ENCODE results near the gene ASIC2. TPM values are rescaled to one million over a fixed set of nuclear protein-coding genes. Genes with fewer than 3 reads are reported as not detected.
A peak's percentile ranks its signal among the peaks of the same experiment; 100 is the strongest.

The ASIC2 gene
- total RNA-seq, 1 donor from 2014 or later, result 0.30 TPM

DNA sequence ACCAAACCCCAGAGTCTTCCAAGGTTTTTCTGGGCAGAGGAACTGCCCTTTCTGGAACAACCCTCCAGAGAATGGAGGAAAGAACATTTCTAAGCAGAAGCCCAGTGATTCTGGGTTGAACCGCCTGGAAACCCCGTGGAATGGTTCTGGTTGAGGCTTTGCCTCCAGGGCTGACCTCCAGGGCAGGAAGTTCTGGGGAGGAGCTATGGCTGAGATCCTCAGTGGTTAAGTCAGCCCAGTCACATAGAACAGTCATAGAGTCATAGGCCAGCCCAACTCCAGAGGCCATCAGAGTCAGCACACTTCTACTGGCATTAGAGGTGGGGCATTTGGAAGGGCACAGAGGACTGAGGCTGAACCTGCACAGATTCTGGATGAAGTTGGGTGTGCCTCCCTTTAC, 235.5 kb downstream of the ASIC2 start:
- no peak for DNase-seq

DNA sequence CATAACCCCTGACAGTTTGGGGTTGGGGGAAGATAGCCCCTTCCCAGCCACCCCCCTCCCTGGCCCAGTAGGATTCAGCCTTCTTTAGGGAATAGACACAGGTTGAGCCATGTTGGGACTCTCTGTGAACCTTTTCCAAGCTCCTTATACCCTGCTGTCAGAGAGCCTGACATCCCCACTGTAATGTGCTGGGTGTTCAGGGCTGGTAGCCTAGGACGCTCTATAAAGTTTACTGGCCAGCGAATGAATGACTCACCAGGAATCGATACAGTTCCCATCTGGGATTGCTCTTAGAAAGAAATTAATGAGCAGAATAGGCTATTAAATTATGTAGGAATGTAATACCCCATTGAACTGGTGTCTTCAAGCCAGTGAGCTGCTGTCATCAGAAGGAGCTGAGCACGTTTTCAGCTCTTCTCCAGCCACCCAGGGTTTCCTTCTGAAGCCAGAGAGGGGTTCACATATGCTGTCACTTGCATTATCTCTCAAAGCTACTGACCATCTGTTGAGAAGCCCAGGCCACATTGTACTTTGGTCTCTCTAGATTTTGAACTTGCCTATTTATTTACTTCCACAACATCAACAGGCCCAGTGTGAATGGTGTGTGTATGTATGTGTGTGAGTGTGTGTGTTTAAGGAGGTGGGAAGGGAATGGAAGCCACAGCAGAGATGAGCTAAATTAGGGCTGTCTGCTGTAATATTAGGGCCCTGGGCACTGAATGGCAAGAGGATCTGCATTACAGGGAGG, 236.5 kb downstream of the ASIC2 start:
- no peak for DNase-seq

DNA sequence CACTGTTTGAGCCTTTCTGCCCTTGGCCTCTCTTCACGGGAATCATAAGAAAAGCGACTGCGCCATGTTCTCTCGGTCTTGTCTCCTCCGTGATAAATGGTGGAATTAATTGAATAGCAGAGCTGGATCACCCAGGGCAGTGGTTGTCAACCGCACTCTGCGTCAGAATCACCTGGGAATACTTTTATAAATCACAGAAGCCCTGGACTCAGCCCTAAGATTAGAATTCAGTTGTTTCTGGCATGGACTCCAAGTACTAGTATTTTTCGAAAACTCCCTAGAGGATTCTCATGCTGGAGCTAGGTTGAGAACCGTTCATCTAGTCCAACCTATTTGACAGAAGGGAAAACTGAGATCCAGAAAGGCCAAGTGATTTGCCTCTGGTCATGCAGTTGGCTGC, 237.3 kb downstream of the ASIC2 start:
- DNase-seq, result no peak

DNA sequence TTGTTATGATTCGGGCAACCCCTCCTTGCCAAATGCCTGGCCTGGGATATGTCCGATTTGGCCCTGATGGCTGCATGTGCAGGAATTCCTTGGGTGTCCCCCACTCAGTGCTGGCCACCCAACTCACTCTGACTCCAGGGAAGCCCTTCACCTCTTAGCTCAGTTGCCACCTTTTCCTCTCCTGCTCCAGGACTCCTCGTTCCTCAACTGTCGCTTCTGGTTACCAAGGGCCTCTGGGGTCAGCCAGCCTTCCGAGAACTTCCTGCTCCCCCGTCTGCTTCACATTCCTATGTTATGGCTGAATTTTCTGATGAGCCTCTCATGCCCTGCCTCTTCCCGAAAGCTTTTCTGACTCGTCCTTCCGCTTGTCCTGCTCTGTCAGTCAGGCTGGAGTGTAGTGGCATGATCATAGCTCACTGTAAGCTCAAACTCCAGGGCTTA, 237.9 kb downstream of the ASIC2 start:
- DNase-seq, result no peak

DNA sequence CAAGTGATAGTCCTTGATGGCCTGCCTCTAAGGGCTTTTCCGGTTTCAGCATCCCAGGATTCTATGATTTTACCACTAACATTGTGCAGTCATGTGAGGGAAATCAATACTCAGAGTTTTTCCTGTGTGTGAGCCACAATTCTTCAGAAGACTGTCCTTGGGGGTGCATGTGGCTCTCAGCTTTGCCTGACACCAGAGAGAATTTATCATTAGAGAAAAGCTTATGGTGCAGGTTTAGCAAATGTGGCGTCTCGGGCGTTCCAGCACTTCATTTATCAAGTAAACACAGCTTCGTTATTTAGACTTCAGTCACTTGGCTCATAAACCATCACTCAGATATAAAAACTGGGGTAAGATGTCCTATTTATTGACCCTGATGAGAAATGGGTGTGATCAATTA, 238.7 kb downstream of the ASIC2 start:
- DNase-seq, result no peak

DNA sequence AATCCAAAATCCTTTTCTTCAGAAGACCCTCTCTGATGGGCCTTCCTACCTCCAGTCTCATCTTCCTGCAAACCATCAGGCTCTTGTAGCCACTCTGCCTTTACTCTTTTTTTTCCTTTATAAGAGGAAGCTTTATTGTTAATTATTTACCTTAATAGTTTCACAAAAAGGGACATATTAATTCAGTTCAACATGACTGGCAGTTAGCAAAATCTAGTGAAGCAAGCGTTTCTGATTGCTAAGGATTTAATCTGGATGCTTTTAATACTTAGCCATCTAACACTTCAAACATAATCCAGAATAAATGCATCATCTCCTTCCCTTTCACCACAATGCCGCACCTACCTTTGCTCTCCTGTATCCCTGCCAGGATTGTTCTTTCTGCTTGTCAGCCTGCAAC, 239.4 kb downstream of the ASIC2 start:
- DNase-seq, result no peak

DNA sequence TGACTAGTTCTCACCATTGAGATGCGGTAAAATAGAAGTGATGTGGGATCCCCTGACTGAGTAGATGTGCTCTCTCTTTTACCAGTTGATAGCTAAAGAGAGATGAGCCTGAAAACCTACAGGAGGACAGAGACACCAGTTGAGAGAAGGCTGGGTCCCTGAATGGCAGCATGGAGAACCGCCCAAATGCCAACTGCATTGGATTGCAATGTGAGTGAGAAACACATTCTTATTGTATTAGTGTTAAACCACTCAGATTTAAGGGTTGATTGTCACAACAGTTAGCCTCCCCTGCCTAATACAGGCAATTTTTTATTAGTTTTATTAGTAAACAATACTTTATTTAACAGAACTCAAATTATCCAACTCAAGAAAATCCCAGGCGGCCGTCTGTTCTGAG, 240.2 kb downstream of the ASIC2 start:
- DNase-seq, result no peak

DNA sequence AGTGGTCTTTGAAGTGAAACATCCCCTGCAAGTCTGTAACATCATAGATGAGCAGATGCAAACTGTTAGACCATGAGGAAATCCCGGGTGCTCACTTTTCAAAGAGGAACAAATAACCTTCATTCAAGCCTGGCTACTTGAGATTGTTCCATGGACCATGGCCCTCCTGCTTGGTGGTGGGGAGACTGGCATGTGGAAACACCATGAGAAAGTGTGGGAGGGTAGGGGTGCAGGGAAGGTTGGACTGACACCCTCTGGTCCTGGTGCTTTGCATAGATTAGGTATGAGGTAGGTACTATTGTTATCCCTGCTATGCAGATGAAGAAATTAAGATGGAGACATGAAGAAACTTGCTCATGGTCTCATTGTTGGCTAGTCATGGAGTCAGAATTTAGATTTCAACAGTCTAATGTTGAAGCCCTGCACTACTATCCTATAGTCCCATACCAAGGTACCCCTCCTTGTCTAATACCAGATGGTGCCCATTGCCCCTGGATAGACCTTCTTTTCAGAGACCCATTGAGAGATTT, 242.4 kb downstream of the ASIC2 start:
- no peak for DNase-seq

DNA sequence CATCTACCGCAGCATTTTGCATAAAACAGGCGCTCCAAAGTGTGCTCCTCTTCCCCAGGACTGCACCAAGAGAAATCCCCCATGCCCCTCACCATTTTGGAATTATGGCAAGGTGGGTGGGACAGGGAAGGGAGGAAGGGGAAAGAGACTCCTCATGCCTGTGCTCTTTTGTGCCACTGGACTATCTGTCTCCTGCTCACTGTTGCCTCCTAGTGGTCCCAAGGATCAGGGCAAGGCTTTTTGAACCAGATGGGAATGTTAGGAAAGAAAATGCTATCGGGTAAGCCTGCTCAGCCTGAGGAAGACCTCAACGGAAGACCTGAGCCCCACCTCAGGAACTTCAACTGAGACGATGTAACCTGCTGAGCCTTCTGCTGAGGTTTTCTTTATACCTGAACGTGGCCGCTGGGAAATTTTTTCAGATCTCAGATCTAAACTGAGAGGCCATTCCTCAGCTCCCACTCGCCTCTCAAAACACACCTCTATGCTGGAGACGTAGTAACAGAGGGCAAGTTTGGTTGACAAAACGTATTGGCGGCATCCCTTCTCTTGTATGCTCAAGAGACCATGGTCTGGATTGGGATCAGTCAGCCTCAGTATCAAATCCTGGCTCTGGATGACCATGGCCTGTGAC, 243.2 kb downstream of the ASIC2 start:
- no peak for DNase-seq

DNA sequence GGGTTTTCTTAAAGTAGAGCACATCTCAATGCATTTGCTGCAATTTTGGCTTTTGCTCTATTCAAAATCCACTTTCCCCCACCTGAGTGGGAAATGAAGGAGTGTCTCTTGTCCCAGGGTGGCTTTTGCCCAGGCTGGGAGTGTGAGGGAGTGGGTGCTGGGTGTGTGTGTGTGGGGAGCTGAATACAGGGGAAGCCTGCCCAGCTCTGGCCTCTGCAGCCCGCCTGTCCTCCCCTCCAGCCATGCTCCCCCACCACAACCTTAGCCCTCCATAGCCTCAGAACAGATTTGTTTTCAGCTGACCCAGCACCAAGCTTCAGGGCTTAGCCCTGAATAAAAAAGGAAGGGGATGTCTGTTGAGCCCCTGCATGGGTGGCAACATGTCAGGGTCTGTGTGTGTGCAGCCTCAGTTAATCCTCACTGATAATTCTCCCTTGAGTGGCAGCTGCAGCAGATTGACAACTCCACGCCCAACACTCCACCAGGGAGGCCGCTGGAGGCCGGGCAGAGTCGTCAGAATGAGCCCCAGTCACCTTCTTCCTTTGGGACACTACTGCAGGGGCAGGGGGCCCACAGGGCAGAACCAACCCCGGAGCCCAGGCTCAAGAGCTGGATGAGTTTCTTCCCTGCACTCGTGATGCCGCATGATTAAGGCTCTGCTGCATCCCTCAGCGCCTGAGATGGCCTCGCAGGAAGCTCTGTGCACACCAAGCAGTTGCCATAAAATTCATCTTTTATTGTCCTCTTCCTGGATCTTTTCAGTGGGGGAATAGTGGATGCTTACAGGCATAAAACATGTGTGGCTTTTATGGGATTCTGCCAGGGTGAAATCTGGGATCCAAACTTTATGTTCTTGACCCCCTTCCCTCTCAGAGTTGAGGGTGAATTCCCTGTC, 246.5 kb downstream of the ASIC2 start:
- no peak for DNase-seq

DNA sequence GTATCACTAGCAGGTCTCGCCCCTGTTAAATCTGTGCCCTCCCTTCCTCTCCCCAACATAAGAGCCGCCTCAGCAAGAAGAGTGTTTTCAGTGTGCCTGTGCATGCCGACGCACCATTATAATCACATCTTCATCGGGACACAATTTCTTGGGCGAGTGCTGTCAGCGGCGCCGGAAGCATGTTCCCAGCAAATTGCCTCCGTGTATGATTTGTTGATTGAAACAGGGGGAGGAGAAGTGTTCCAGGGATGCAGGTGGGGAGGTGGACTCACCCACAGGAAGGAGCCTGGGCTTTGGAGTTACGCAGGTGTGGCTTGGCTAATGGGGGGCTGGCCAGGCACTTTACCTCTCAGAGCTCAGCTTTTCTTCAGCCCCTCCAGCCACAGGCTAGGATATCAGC, 247.9 kb downstream of the ASIC2 start:
- no peak for DNase-seq

DNA sequence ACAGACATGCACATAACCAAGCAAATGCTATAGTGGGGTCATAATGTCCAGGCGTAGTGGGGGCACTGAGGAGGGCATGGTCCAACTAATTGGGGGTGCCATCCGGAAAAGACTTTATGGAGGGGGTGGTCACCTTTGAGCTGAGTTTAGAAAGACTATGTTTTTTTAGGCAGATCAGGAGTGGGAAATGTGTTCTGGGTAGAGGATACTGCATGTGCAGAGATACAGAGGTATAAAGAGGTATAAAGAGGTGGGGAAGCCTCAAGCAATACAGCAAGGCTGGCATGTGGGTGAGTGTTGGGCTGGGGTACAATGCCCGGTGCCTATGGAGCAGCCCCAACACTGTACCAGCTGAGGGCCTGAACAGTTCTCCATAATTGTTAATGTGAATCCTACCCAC, 248.3 kb downstream of the ASIC2 start:
- DNase-seq, result no peak

DNA sequence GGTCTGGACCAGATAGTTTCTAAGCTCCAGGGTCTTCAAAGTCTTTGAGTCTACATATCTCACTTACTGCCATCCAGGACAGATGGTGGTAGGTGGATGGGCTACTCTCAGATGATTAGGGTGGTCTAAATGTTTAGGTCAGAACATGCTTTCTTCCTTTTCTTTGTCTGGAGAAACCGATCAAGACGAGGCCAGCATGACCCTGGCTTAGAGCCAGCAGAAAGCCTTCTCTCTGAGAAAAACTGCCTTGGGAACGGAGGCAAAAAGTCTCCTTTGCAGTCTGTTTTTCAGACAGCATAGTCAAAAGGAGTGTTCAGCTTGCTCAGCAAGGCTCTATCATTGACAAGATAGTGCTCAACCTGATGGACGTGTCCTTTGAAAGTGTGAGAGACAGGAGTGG, 252.6 kb downstream of the ASIC2 start:
- no peak for DNase-seq

DNA sequence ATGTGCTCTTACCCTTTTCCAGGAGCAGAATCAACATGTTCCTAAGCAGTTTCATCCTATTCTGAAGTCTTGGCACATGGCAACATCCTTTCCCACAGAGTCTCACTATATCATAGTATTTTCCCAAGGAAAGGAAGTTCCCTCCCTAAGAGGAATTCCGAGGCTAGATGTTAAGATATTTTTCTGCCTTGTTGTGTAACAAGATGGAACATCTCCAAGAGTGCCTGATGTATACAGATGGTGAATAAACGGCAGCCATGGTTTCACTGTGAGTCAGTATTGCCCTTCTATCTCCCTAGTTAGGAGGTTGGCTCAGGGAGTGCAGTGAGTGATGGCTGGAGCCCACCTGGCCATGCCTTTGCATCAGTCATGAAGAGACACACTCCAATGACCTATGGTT, 253.2 kb downstream of the ASIC2 start:
- peak; percentile 34 for DNase-seq

DNA sequence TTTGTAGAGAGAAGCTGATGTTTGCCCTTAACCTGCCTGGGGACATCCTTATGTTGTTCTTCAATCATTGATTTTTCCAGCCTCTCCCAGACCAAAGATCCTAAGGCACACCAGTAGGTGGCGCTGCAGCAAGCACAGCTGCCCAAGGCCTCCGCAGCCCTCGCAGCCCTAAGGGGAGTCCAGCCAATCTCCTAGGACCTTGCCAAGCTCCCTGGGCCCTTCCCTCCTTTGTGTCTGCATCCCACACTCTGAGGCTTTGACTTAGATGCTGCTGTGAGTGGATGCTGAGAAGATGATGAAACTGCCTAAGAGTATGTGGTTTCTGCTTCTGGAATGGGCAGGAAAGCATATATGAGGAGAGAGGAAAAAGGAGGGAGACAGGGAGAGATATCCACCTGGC, 254.4 kb downstream of the ASIC2 start:
- no peak for DNase-seq

DNA sequence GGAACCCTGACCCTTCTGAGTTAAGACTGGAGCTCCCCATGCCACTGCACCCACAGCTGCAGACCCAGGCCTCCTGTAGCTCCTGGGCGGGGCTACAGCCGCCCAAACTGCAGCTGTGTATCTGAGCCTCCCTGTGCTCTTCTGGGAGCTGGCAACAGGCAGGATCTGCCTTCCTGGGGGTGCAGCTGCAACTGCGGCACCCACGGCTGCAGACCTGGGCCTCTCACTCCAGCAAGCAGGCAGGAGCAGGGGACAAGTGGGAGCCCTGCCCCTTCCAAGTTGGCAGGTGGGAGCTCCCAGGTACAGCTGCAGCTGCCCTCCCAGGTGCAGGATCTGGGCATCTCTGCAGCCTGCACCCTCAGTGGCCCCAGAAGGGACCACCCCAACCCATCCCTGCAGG, 259.9 kb downstream of the ASIC2 start:
- DNase-seq, result no peak

DNA sequence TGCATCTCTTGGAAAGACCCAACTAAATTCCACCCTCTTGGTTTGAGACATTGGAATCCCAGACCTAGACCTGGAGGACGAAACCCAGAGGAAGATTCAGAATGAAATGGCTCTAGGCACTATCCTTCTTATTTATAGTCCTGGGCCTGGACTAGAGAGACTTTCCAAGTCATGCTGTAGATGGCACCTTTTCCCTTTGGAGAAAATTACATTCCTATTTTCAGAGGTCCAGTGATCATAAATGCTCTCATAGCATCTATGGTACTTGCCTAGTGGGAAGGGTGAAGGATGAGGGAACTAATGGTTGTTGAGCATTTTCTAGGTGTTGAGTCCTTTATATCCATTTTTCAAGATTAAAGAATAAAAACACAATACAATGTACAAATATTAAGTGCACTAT, 264.3 kb downstream of the ASIC2 start:
- no peak for DNase-seq

DNA sequence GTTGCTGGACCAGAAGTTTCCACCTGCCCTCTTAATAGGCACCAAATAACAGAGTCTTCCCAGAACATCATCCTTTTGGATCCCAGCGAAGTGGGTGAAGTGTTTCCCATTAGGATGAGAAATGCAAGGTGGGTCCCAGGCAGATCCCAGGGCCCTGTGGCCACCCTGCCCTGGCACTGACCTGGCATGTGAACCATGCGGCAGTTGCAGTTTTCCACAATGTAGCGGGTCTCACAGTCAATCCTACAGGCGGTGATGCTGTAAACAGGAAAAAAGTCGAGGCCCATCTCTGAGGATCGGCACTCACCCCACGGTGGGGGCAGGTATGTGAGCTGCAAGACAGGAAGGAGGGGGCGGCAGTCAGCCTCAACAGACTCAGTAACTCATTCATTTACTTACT, 265.0 kb downstream of the ASIC2 start:
- DNase-seq, result no peak

DNA sequence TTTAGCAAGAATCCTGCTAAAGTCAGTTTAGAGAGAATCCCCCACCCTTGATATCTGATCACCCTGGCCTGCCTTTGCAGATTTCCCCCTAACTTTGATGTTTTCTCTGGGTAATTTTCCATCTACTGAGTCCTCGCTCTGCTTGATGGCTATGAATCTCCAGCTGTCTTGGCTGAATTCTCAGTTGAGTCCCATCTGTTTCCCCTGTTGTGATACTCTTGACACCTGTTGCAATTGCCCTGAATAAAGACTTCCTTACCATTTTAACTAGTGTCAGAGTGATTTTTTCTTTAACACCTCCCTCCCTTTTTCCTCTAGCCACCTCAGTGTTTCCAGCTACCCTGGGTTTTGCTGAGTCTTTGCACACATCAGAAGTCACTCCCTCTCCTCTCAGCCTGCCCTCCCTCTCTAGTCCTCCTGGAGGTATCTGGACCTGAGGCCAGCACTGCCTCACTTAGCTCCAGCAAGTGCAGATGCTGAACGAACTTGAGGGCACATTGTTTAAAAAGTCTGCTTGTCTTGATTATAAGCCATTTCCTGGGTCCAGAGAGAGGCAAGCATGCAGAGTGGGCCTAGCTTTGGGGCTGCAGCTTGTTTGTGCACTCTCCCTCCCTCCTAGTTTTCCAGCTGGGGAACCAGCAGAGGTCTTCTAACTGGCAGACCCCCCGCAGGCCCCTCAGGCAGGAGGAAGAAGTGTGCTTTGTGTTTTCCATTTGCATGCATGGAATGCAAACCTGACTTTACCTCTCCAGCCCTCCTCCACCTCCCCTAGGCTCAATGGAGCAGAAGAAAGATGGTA, 268.2 kb downstream of the ASIC2 start:
- DNase-seq, result no peak

DNA sequence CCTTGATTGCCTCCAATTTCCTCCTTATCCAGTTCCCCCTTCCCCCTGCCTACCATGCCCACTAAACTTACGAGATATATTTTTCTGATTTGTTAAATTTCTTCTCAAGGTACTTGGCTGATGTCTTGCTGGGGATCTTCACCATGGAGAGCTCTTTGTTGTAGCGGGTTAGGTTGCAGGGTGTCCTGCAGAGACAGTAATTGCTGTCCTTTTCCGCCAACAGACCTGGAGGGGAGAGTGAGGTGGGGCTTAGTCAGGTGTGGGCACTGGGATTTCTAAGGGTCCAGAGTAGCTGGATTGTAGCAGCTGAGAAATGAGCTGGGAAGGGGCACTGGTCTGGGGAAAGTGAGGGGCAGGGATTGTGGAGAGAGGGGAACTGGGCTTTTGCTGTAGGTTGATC, 269.3 kb downstream of the ASIC2 start:
- no peak for DNase-seq

DNA sequence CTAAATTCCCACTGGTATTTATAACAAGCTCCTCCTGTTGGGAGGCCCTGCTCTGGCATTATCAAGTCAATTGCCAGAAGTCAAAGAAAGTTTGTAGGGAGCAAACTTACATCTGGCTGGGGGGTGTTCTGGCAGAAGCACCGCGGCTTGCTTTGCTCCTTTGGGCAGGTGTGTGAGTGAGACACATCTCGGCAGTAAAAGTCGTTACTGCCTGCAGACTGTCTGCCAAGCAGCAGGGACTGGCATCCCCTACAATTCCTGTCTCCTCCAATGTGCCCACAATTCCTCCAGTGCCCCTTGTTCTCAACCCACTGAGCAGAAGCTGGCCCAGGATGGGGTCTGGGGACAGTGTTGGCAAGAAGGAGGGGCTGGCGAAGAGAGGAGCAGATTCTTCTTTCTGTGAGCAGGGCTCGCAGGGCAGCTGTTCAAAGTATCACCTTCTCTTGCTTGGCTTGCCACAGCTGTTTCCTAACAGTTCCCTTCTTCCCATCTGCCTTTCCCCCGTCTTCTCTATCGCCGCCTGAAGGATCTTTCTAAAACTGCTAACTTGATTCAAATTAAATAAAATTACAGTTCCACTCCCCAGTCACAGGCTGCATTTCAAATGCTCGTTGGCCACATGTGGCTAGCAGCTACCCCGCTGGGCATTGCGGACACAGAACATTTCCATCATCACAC, 271.2 kb downstream of the ASIC2 start:
- DNase-seq, result no peak

All from skin of body (tissue), 2 donors.